PC-3 (cell line): ENCODE measurements around the gene GSG1. TPM values are rescaled to one million over a fixed set of nuclear protein-coding genes. Genes with fewer than 3 reads are reported as not detected.

ENCODE experiments used
- ATAC-seq: fragments of 200-7000 bp; cut with Tn5 transposase; 2 replicates; pipeline ENCODE4 v1.9.1; 2020; ENCODE audit warnings: mild to moderate bottlenecking, moderate library complexity
- BruUV-seq: library from RNA; stranded (reverse); fragments of 400-500 nt; replicated peaks from 2 replicates; lab custom pipeline; 2021; lab: Mats Ljungman, UMichigan
- CTCF ChIA-PET: fragments of 300-600 bp; sonication (Branson Sonifier 250); formaldehyde crosslinking; loops from one replicate; lab custom pipeline; 2022; ENCODE audit warnings: antibody characterized with exemption; lab: Charles Lee
- POLR2A ChIA-PET: fragments of 300-600 bp; sonication (Branson Sonifier 250); formaldehyde crosslinking; loops from one replicate; lab custom pipeline; 2022; ENCODE audit warnings: antibody characterized with exemption; ENCODE audit not compliant: unreplicated experiment; lab: Charles Lee
- DNase-seq: peaks from one replicate; pipeline ENCODE4 v3.0.0-alpha.2; 2015
- H2AFZ ChIP-seq: fragments of 300-600 bp; sonication (generic); 2 replicates; pipeline ENCODE4 v1.6.0; 2016; ENCODE audit warnings: antibody characterized with exemption, low read length
- H3F3A ChIP-seq: fragments of 300-600 bp; sonication (generic); one replicate; pipeline ENCODE4 v1.6.0; 2017; ENCODE audit warnings: antibody characterized with exemption, low read length, control low read depth, mild to moderate bottlenecking; ENCODE audit not compliant: unreplicated experiment
- H3K27ac ChIP-seq: fragments of 300-600 bp; sonication (generic); 2 replicates; pipeline ENCODE4 v1.5.1; 2016; ENCODE audit warnings: mild to moderate bottlenecking, low read length
- H3K27me3 ChIP-seq: fragments of 300-600 bp; sonication (generic); 2 replicates; pipeline ENCODE4 v1.6.1; 2016; ENCODE audit warnings: low read length, mixed read lengths
- H3K36me3 ChIP-seq: fragments of 300-600 bp; sonication (generic); 2 replicates; pipeline ENCODE4 v1.6.1; 2016; ENCODE audit warnings: low read depth, mixed run types, low read length, mixed read lengths
- H3K4me1 ChIP-seq: fragments of 300-600 bp; sonication (generic); 2 replicates; pipeline ENCODE4 v1.5.1; 2016; ENCODE audit warnings: low read length; ENCODE audit not compliant: insufficient read depth
- H3K4me2 ChIP-seq: fragments of 300-600 bp; sonication (generic); 2 replicates; pipeline ENCODE4 v1.6.0; 2016; ENCODE audit warnings: low read length
- H3K4me3 ChIP-seq: fragments of 300-600 bp; sonication (generic); 2 replicates; pipeline ENCODE4 v1.5.1; 2016; ENCODE audit warnings: mild to moderate bottlenecking, low read length, mixed read lengths
- H3K79me2 ChIP-seq: fragments of 300-600 bp; sonication (generic); 2 replicates; pipeline ENCODE4 v1.6.1; 2017; ENCODE audit warnings: low read length, mixed read lengths
- H3K9ac ChIP-seq: fragments of 300-600 bp; sonication (generic); 2 replicates; pipeline ENCODE4 v1.6.0; 2016; ENCODE audit warnings: mild to moderate bottlenecking, low read length
- H3K9me2 ChIP-seq: fragments of 300-600 bp; sonication (generic); replicated peaks from 2 replicates; pipeline ENCODE4 v1.6.1; 2016; ENCODE audit warnings: mixed run types, low read length, mixed read lengths
- H3K9me3 ChIP-seq: fragments of 300-600 bp; sonication (generic); 2 replicates; pipeline ENCODE4 v1.6.1; 2016; ENCODE audit warnings: low read length, mixed read lengths
- H4K20me1 ChIP-seq: fragments of 300-600 bp; sonication (generic); 2 replicates; pipeline ENCODE4 v1.6.1; 2016; ENCODE audit warnings: low read length, mixed read lengths
- CTCF ChIP-seq: fragments of 300-600 bp; sonication (generic); conservative IDR thresholded peaks from 2 replicates; pipeline ENCODE4 v1.5.1; 2017; ENCODE audit warnings: antibody characterized with exemption, low read depth, mild to moderate bottlenecking, low read length
- EZH2 ChIP-seq: fragments of 300-600 bp; sonication (generic); IDR thresholded peaks from one replicate; pipeline ENCODE4 v1.6.1; 2017; ENCODE audit warnings: antibody characterized with exemption, mild to moderate bottlenecking, low read length; ENCODE audit not compliant: unreplicated experiment
- EZH2phosphoT487 ChIP-seq: fragments of 300-600 bp; sonication (generic); IDR thresholded peaks from 2 replicates; pipeline ENCODE4 v1.6.1; 2018; ENCODE audit warnings: mild to moderate bottlenecking, antibody characterized with exemption, low read length, borderline replicate concordance
- intact Hi-C: fragments of 100-400 bp; cut with micrococcal nuclease; formaldehyde crosslinking; loops from 2 replicates; pipeline ENCODE4 v1.9.0; 2023
- total RNA-seq: library from RNA; depleted of rRNA; stranded (reverse); fragments of >200 nt; gene quantifications from 2 replicates; pipeline ENCODE4 v1.2.3, GENCODE V29; 2014

Gene GSG1
- total RNA-seq, 1 experiment from 2014 or later = 0.77 TPM

DNA sequence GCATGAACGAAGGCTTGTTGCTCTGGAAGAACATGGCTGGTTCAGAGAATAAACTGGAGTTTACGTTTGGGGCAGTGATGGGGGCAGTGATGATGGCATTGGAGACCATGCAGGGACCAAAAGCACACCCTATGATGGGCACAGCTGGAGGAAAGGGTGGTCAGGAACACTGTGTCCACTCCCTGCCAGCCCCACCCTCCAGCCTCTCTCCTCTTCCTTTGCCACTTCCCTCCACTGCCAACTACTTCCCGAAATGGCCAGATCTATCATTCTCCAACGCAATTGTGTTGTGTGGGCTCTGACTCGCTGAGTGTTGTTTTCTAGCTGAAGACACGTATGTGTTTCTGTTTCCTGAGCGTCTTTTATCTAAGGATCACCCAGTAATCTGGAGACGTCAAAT is 39.3 kb upstream of the GSG1 start:
- DNase-seq (no peak), ATAC-seq (no peak)
- intact Hi-C loops = no loop called here
- ChIA-PET POLR2A (no interaction called here), CTCF (interaction anchor here (0.5 kb wide), 1 partner anchor 44 kb away, joined by 5 read pairs; no protein-coding TSS in a partner anchor)
- no peaks in the 10 kb centered on the region for H3K9me2 ChIP-seq
- no peak overlapping the region for H3K27ac ChIP-seq
- no peak overlapping the region for H2AFZ ChIP-seq
- no peaks in the 10 kb centered on the region; the same call in 1 of the 2 replicates for H3K4me1 ChIP-seq
- H3K9ac ChIP-seq = no peak overlapping the region
- TF ChIP-seq CTCF (no peak), EZH2phosphoT487 (no peak), EZH2 (no peak)
- no peaks in the 10 kb centered on the region for H3K79me2 ChIP-seq
- H3K36me3 ChIP-seq = no peaks in the 10 kb centered on the region
- H3F3A ChIP-seq = no peaks in the 10 kb centered on the region
- H3K9me3 ChIP-seq = no peaks in the 10 kb centered on the region
- no peaks in the 10 kb centered on the region for H3K27me3 ChIP-seq
- no peak overlapping the region for H3K4me2 ChIP-seq
- no TSS peak for BruUV-seq
- no peak overlapping the region for H3K4me3 ChIP-seq
- no peaks in the 10 kb centered on the region for H4K20me1 ChIP-seq

DNA sequence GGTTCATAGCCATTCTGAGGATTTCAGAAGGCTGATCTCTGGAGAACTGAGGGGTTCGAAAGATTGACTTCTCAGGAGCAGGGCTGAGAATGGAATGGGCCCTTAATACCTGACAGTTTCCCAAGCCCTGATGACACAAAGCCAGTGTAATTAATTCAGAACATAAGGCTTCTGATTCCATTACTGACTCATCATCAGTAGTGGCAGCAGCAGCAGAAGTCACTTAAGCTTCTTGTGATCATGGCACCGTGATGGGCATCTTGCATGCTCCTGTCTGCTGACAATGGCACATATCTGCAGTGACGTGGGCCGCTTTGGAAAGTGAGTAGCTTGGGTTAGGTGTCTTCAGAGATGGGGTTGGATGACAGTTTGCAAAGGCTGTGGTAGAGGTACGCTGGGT is 38.2 kb upstream of the GSG1 start:
- POLR2A ChIA-PET = no interaction called here

More for the DNA sequence above, 38.2 kb upstream of the GSG1 start:
- no TSS peak for BruUV-seq
- Histone ChIP-seq H3K4me1 (peaks cover 8% of the 10 kb centered on the region), H4K20me1 (no peaks in the 10 kb centered on the region), H3K27me3 (no peaks in the 10 kb centered on the region), H2AFZ (no peak overlapping the region), H3K9me2 (no peaks in the 10 kb centered on the region), H3K27ac (no peak overlapping the region), H3K9ac (no peak overlapping the region), H3K36me3 (no peaks in the 10 kb centered on the region), H3K79me2 (no peaks in the 10 kb centered on the region), H3K4me2 (no peak overlapping the region), H3K4me3 (no peak overlapping the region), H3K9me3 (no peaks in the 10 kb centered on the region), H3F3A (no peaks in the 10 kb centered on the region)
- CTCF ChIA-PET = no interaction called here
- no peak for DNase-seq
- intact Hi-C loops = no loop called here
- ATAC-seq = no peak
- TF ChIP-seq CTCF (no peak), EZH2 (no peak), EZH2phosphoT487 (no peak)
